ENCODE data around the gene MFSD6L. TPM values are rescaled to one million over a fixed set of nuclear protein-coding genes. Genes with fewer than 3 reads are reported as not detected.

The MFSD6L gene, protein sequence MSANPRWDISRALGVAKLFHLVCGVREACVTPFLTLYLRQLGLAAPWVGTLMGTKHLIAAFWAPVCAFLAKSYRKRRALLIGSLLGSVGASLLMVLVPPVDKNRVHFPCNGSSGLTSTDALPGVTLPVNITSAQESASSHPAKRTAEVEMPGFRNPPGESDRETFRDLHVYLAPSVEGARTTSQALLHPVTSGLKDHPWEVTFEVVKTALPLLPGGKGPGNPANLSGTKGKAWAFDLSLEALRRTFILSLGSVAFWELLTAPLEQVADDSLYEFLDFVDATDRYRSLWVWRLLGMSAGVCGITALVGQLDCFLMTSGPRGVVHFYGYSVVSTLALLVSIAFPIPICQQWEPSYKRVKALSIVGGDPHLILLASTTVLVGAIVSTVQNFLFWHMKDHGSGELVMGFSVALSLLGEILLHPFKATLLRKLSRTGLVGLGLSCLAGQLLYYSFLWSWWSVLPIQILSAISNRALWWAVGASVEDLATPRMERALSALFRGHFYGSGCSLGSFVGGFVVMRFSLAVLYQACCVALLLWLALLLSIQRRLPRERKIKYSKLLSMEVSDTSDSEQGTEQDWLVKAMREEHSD
- total RNA-seq (not detected), polyA plus RNA-seq (not detected)
- long read RNA-seq, donor 1, result 0 reads
- long read RNA-seq, donor 2, result 0 reads

DNA sequence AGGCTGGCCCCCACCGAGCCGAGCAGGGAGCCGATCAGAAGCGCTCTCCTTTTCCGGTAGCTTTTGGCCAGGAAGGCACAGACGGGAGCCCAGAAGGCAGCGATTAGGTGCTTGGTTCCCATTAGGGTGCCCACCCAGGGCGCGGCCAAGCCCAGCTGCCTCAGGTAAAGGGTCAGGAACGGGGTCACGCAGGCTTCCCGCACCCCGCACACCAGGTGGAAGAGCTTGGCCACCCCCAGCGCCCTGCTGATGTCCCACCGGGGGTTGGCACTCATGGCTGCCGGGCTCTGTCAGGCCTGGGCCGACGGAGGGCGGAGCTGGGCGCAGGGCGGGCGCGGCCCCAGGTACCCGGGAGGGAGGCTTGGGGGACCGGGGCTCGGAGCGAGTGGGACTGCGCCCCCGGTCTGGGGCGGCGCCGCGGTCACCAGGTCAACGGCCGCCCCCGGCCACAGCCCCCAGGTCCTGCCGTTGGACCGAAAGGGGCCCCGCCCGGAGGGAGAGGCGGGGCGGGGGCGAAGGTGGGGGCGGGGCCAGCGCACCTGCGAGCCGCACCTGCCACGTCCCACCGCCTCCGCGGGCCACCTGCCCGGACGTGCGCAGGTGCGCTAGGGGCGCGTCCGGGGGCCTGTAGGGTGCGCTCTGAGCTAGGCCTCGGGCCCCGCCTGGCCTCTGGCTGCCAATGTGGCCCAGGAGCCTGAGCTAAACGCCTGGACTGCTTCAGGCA is at the start of gene MFSD6L:
MFSD6L (minus strand) TSS at position 520 of the 724 bp plus-strand sequence; CDS start at position 275, 245 bp downstream.
- no peaks in the 10 kb centered on the region for H3K9me3 ChIP-seq
- H3K4me1 ChIP-seq, result no peaks in the 10 kb centered on the region
- intact Hi-C loops (cut with DNase I), result loop anchor here in 1 of 2 donors (10.0 kb wide), 1 partner anchor 96 kb away; no protein-coding TSS in a partner anchor
- no peak within 1 kb of the TSS for H3K4me3 ChIP-seq
- H3K36me3 ChIP-seq (ENCODE audit: insufficient read depth in 1 of 2, low read depth in 1 of 2), result no peaks in the 10 kb centered on the region
- ATAC-seq, result no peak
- peaks cover 0 to 27% (median 3%) of the 10 kb centered on the region in 3 donors for H3K27me3 ChIP-seq (ENCODE audit: insufficient read depth in 3 of 3, low read length in 2 of 3)
- 19 to 30% (median 22%) methylated on average over 57 to 62 of the region's 62 CpGs for WGBS, 3 donors
- TF ChIP-seq, protein P1, sequence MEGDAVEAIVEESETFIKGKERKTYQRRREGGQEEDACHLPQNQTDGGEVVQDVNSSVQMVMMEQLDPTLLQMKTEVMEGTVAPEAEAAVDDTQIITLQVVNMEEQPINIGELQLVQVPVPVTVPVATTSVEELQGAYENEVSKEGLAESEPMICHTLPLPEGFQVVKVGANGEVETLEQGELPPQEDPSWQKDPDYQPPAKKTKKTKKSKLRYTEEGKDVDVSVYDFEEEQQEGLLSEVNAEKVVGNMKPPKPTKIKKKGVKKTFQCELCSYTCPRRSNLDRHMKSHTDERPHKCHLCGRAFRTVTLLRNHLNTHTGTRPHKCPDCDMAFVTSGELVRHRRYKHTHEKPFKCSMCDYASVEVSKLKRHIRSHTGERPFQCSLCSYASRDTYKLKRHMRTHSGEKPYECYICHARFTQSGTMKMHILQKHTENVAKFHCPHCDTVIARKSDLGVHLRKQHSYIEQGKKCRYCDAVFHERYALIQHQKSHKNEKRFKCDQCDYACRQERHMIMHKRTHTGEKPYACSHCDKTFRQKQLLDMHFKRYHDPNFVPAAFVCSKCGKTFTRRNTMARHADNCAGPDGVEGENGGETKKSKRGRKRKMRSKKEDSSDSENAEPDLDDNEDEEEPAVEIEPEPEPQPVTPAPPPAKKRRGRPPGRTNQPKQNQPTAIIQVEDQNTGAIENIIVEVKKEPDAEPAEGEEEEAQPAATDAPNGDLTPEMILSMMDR (IDR thresholded peaks at IDR 0.05), result no peak
- no peak within 1 kb of the TSS for H3K27ac ChIP-seq
- DNase-seq, result no peak

DNA sequence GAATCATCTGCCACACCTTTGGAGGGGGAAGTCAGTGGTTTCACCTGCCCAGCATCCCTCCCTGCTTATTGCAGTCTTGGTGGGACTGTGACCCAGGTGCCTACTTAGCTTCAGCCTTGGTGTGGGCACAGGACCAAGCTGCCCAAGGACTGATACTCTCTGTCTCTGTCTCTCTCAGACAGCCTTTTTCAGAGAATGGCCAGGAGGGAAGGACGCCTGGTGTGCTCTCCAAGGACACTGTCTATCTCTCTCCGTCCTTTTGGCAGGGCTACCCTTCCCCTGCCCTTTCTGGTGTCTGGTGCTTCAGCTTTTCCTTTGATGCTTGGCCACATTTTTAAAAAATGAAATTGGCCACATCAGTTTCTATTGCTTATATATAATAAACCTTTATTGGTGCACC is 48.7 kb upstream of the MFSD6L start:
- no peak overlapping the region for H3K27ac ChIP-seq
- TF ChIP-seq, protein P1 (IDR thresholded peaks at IDR 0.05), result no peak
- H3K4me1 ChIP-seq, result no peaks in the 10 kb centered on the region
- no peaks in the 10 kb centered on the region for H3K9me3 ChIP-seq
- H3K27me3 ChIP-seq (ENCODE audit: insufficient read depth in 3 of 3, low read length in 2 of 3), result peaks cover 0 to 3% (median 0%) of the 10 kb centered on the region in 3 donors
- intact Hi-C loops (cut with DNase I), result no loop called here
- DNase-seq, result no peak
- WGBS, 3 donors, result 74 to 84% (median 77%) methylated on average over 2 of the region's 2 CpGs
- ATAC-seq, result no peak
- H3K36me3 ChIP-seq (ENCODE audit: insufficient read depth in 1 of 2, low read depth in 1 of 2), result no peaks in the 10 kb centered on the region
- no peak overlapping the region for H3K4me3 ChIP-seq

DNA sequence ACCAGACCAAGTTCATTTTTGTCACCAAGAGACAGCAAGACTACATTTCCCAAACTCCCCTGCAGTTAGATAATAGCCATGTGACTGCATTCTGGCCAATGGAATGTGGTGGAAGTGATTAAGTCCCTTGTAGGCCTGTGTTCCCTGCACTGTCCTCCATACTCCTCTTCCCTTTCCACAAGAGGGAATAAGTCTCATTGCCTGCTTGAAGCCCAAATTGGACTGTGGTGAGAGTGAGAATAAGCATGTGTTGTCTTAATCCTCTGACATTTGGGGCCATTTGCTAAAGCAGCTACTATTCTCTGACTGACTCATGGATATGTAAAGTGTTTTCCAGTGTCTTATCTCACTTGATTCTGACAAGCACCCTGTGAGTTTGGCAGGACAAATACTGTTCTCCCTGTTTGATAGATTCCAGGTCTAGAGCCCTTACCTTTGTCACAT is 47.6 kb upstream of the MFSD6L start:
- TF ChIP-seq, protein P1 (IDR thresholded peaks at IDR 0.05), result no peak
- Histone ChIP-seq H3K4me3 (no peak overlapping the region), H3K36me3 (ENCODE audit: insufficient read depth in 1 of 2, low read depth in 1 of 2) (no peaks in the 10 kb centered on the region), H3K9me3 (no peaks in the 10 kb centered on the region), H3K4me1 (no peaks in the 10 kb centered on the region), H3K27ac (no peak overlapping the region), H3K27me3 (ENCODE audit: insufficient read depth in 3 of 3, low read length in 2 of 3) (peaks cover 0 to 3% (median 0%) of the 10 kb centered on the region in 3 donors)
- DNase-seq, result no peak
- intact Hi-C loops (cut with DNase I), result no loop called here
- no peak for ATAC-seq

DNA sequence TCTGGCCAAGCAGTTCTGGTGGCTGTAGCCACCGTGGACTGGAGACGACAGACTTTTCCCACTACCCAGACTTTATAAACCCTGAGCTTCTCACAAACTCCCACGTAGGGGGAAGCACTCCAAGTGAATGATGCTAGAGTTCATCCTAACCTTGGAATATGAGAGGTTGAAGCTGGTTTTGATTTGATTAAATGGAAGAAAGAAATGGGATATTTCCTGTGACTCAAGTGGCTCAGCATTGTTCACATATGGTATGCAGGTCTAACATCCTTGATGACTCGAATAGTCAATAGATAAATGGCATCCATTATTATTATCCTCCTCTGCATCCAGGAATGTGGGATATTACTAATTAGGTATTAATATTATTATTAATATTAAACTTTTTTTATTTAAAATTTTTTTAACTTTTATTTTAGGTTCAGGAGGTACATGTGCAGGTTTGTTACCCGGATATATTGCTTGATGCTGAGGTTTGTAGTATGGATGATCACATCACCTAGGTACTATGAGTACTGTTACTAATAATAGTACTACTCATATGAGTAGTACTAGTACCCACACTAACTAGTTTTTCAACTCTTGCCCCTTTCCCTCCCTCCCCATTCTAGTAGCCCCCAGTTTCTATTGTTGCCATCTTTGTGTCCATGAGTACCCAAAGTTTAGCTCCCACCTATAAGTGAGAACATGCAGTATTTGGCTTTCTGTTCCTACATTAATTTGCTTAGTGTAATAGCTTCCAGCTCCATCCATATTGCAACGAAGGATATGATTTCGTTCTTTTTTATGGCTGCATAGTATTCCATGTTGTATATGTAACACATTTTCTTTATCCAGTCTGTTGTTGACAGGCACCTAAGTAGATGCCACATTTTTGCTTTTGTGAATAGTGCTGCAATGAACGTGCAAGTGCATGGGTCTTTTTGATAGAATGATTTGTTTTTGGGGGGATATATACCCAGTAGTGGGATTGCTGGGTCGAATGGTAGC is 45.4 kb upstream of the MFSD6L start:
- ATAC-seq, result no peak
- no peaks in the 10 kb centered on the region for H3K4me1 ChIP-seq
- no peaks in the 10 kb centered on the region for H3K36me3 ChIP-seq (ENCODE audit: insufficient read depth in 1 of 2, low read depth in 1 of 2)
- TF ChIP-seq, protein P1 (IDR thresholded peaks at IDR 0.05), result no peak
- H3K9me3 ChIP-seq, result no peaks in the 10 kb centered on the region
- intact Hi-C loops (cut with DNase I), result no loop called here
- DNase-seq, result no peak
- peaks cover 0 to 3% (median 0%) of the 10 kb centered on the region in 3 donors for H3K27me3 ChIP-seq (ENCODE audit: insufficient read depth in 3 of 3, low read length in 2 of 3)
- no peak overlapping the region for H3K27ac ChIP-seq
- 80 to 83% (median 82%) methylated on average over 9 of the region's 9 CpGs for WGBS, 3 donors
- H3K4me3 ChIP-seq, result no peak overlapping the region
